H9 (cell line): ENCODE data around the gene OPHN1. TPM values are rescaled to one million over a fixed set of nuclear protein-coding genes. Genes with fewer than 3 reads are reported as not detected.

Experiments
- DNase-seq: peaks from one replicate; pipeline ENCODE4 v3.0.0-alpha.2; 2017
- H2AFZ ChIP-seq: one replicate; pipeline ENCODE4 v1.6.1; 2013; ENCODE audit warnings: mild to moderate bottlenecking, low read length, control low read depth, moderate library complexity
- H2AK5ac ChIP-seq: 2 replicates; pipeline ENCODE4 v1.6.1; 2013; ENCODE audit warnings: low read length, control low read depth, mixed read lengths; ENCODE audit not compliant: insufficient read length
- H2BK120ac ChIP-seq: one replicate; pipeline ENCODE4 v1.6.1; 2013; ENCODE audit warnings: low read depth, mild to moderate bottlenecking, low read length, control low read depth, inconsistent platforms; ENCODE audit not compliant: poor library complexity, severe bottlenecking
- H2BK12ac ChIP-seq: 2 replicates; pipeline ENCODE4 v1.6.1; 2013; ENCODE audit warnings: low read length, control low read depth, mixed read lengths, low read depth; ENCODE audit not compliant: insufficient read length
- H2BK15ac ChIP-seq: 2 replicates; pipeline ENCODE4 v1.6.1; 2013; ENCODE audit warnings: low read depth, low read length, control low read depth
- H2BK20ac ChIP-seq: one replicate; pipeline ENCODE4 v1.6.1; 2013; ENCODE audit warnings: low read depth, mild to moderate bottlenecking, low read length, control low read depth, inconsistent platforms; ENCODE audit not compliant: poor library complexity, severe bottlenecking
- H2BK5ac ChIP-seq: 2 replicates; pipeline ENCODE4 v1.6.1; 2013; ENCODE audit warnings: low read length, control low read depth, mixed read lengths; ENCODE audit not compliant: insufficient read length
- H3K14ac ChIP-seq: 2 replicates; pipeline ENCODE4 v1.6.1; 2013; ENCODE audit warnings: low read length, control low read depth; ENCODE audit not compliant: insufficient read depth
- H3K18ac ChIP-seq: 2 replicates; pipeline ENCODE4 v1.6.1; 2013; ENCODE audit warnings: low read depth, mild to moderate bottlenecking, mixed read lengths, low read length, control low read depth; ENCODE audit not compliant: insufficient read length
- H3K23ac ChIP-seq: 2 replicates; pipeline ENCODE4 v1.6.1; 2013; ENCODE audit warnings: low read length, control low read depth, mixed read lengths, low read depth; ENCODE audit not compliant: insufficient read length
- H3K23me2 ChIP-seq: 2 replicates; pipeline ENCODE4 v1.6.1; 2013; ENCODE audit warnings: low read depth, mild to moderate bottlenecking, mixed read lengths, low read length, control low read depth; ENCODE audit not compliant: insufficient read length, poor library complexity, severe bottlenecking
- H3K27ac ChIP-seq: 2 replicates; pipeline ENCODE4 v1.5.1; 2013; ENCODE audit warnings: low read length, control low read depth, mixed read lengths, low read depth; ENCODE audit not compliant: insufficient read length
- H3K27me3 ChIP-seq: 2 replicates; pipeline ENCODE4 v1.6.1; 2013; ENCODE audit warnings: low read length, control low read depth, inconsistent platforms; ENCODE audit not compliant: insufficient read depth
- H3K4ac ChIP-seq: 2 replicates; pipeline ENCODE4 v1.6.1; 2013; ENCODE audit warnings: low read depth, mild to moderate bottlenecking, control low read depth, inconsistent platforms, low read length, moderate library complexity
- H3K4me1 ChIP-seq: 2 replicates; pipeline ENCODE4 v1.6.1; 2013; ENCODE audit warnings: low read length, control low read depth, inconsistent platforms; ENCODE audit not compliant: insufficient read depth
- H3K4me2 ChIP-seq: 2 replicates; pipeline ENCODE4 v1.6.1; 2013; ENCODE audit warnings: low read length, control low read depth, mixed read lengths; ENCODE audit not compliant: insufficient read length, insufficient read depth
- H3K56ac ChIP-seq: 2 replicates; pipeline ENCODE4 v1.6.1; 2013; ENCODE audit warnings: low read depth, mild to moderate bottlenecking, mixed read lengths, low read length, control low read depth; ENCODE audit not compliant: insufficient read length
- H3K79me1 ChIP-seq: 2 replicates; pipeline ENCODE4 v1.6.1; 2013; ENCODE audit warnings: low read depth, mild to moderate bottlenecking, moderate library complexity, low read length, control low read depth, inconsistent platforms; ENCODE audit not compliant: insufficient read depth, poor library complexity, severe bottlenecking
- H3K79me2 ChIP-seq: 2 replicates; pipeline ENCODE4 v1.6.1; 2013; ENCODE audit warnings: low read length, control low read depth, inconsistent platforms; ENCODE audit not compliant: insufficient read depth
- H3K9ac ChIP-seq: 2 replicates; pipeline ENCODE4 v1.6.1; 2013; ENCODE audit warnings: low read length, control low read depth, mixed read lengths; ENCODE audit not compliant: insufficient read length; ENCODE audit errors: extremely low read depth
- H3K9me3 ChIP-seq: one replicate; pipeline ENCODE4 v1.6.1; 2013; ENCODE audit warnings: low read depth, low read length, inconsistent platforms; ENCODE audit not compliant: control insufficient read depth
- H3T11ph ChIP-seq: one replicate; pipeline ENCODE4 v1.6.1; 2013; ENCODE audit warnings: mild to moderate bottlenecking, low read length, control low read depth, inconsistent platforms
- H4K20me1 ChIP-seq: one replicate; pipeline ENCODE4 v1.6.1; 2013; ENCODE audit not compliant: control insufficient read depth, insufficient read length, insufficient read depth
- H4K5ac ChIP-seq: 2 replicates; pipeline ENCODE4 v1.6.1; 2013; ENCODE audit warnings: low read depth, mild to moderate bottlenecking, mixed read lengths, low read length, control low read depth; ENCODE audit not compliant: insufficient read length
- H4K8ac ChIP-seq: replicated peaks from 2 replicates; pipeline ENCODE4 v1.6.1; 2013; ENCODE audit warnings: low read length, control low read depth, mixed read lengths, low read depth; ENCODE audit not compliant: insufficient read length
- H4K91ac ChIP-seq: 2 replicates; pipeline ENCODE4 v1.6.1; 2013; ENCODE audit warnings: low read depth, mild to moderate bottlenecking, moderate library complexity, mixed read lengths, low read length, control low read depth; ENCODE audit not compliant: insufficient read length
- H3K27ac Mint-ChIP-seq, 3 experiments: 2 replicates in 2 of 3; 3 replicates in 1 of 3; pipeline ENCODE4 v1.8.0; 2020 to 2021; ENCODE audit warnings: mixed read lengths in 3 of 3, mild to moderate bottlenecking in 1 of 3, moderate library complexity in 1 of 3
- H3K27me3 Mint-ChIP-seq: 2 replicates; pipeline ENCODE4 v1.8.0; 2021; ENCODE audit warnings: low read depth, mild to moderate bottlenecking, moderate library complexity, mixed read lengths
- H3K36me3 Mint-ChIP-seq, 3 experiments: 2 replicates in 2 of 3; 3 replicates in 1 of 3; pipeline ENCODE4 v1.8.0; 2020 to 2021; ENCODE audit warnings: low read depth in 3 of 3, mixed read lengths in 3 of 3; ENCODE audit not compliant: insufficient read depth in 1 of 3
- H3K4me1 Mint-ChIP-seq, 2 experiments: 2 replicates each; pipeline ENCODE4 v1.8.0; 2020; ENCODE audit warnings: mixed read lengths in 2 of 2
- H3K4me3 Mint-ChIP-seq, 2 experiments: 2 replicates in 1 of 2; 3 replicates in 1 of 2; pipeline ENCODE4 v1.8.0; 2020 to 2021; ENCODE audit warnings: mild to moderate bottlenecking in 2 of 2, mixed read lengths in 2 of 2, moderate library complexity in 1 of 2
- H3K9me3 Mint-ChIP-seq, 2 experiments: 2 replicates in 1 of 2; 3 replicates in 1 of 2; pipeline ENCODE4 v1.8.0; 2020; ENCODE audit warnings: mild to moderate bottlenecking in 2 of 2, mixed read lengths in 2 of 2, moderate library complexity in 1 of 2
- WGBS: extraction: QIAGEN DNeasy Blood & Tissue Kit; methylation state at CpG from one replicate; pipeline ENCODE4 v1.1.7; 2013; ENCODE audit warnings: missing lambda C conversion rate, low lambda C conversion rate, mixed read lengths; ENCODE audit not compliant: insufficient read length; ENCODE audit errors: extremely low coverage; 5-methylcytosine and 5-hydroxymethylcytosine counted together
- total RNA-seq: library from RNA; stranded (reverse); gene quantifications from 2 replicates; pipeline ENCODE4 v1.2.1, GENCODE V29; 2021
- TF ChIP-seq, protein P1 (sequence below): fragments of 200-600 bp; sonication (generic); conservative IDR thresholded peaks from 3 replicates; pipeline ENCODE4 v1.8.0; 2021; ENCODE audit warnings: antibody characterized with exemption, mild to moderate bottlenecking

The OPHN1 gene
- total RNA-seq, 1 experiment from 2014 or later, result 1.5 TPM

DNA sequence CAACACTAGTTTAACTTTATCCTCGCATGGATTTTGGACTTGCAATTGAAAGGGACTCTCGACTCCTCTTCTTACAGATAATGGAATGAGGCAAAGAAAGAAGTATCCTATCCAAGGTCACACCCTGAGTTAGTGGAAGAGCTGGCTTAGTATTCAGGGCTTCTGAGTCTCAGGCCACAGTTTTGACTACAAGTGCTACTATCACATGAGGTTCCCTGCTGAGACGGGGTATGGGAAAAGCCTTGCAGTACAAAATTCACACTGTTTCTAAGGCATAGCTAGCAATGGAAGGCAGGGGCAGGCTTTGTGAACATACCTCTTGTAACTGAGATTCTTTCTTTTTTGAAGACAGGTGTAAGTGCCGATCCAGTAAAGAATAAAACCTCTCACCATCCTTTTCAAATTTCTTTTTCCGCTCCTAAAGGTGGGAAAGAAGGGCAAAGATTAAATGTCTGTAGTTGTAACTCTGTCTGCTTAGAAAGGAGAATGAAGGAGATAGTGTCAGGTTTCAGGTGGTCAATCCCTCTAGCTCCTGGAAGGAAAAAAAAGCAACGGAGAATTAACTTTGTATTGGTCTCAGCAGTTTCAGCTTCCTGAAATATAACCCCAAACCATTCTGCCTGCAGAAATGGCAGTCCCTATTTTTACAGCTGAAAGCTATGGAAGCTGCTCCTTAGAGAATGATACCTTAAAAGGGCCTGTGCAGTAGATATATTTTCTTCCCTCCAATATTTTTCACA, 199.0 kb downstream of the OPHN1 start:
- H2BK15ac ChIP-seq, result no peak overlapping the region
- no peak overlapping the region for H2AFZ ChIP-seq
- no peak overlapping the region for H4K91ac ChIP-seq
- TF ChIP-seq, protein P1, sequence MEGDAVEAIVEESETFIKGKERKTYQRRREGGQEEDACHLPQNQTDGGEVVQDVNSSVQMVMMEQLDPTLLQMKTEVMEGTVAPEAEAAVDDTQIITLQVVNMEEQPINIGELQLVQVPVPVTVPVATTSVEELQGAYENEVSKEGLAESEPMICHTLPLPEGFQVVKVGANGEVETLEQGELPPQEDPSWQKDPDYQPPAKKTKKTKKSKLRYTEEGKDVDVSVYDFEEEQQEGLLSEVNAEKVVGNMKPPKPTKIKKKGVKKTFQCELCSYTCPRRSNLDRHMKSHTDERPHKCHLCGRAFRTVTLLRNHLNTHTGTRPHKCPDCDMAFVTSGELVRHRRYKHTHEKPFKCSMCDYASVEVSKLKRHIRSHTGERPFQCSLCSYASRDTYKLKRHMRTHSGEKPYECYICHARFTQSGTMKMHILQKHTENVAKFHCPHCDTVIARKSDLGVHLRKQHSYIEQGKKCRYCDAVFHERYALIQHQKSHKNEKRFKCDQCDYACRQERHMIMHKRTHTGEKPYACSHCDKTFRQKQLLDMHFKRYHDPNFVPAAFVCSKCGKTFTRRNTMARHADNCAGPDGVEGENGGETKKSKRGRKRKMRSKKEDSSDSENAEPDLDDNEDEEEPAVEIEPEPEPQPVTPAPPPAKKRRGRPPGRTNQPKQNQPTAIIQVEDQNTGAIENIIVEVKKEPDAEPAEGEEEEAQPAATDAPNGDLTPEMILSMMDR, result no peak
- no peak overlapping the region for H3K23ac ChIP-seq
- no peak overlapping the region for H3K56ac ChIP-seq
- no peak overlapping the region for H2BK5ac ChIP-seq
- H3K9me3 ChIP-seq, result peaks cover 4% of the 10 kb centered on the region
- H3K79me2 ChIP-seq, result no peaks in the 10 kb centered on the region
- no peaks in the 10 kb centered on the region for H3K23me2 ChIP-seq
- peak overlapping the region in 2 of 3 experiments; percentile 33 to 72; a peak in 3 of 7 replicates for H3K27ac Mint-ChIP-seq
- no peak overlapping the region for H3K4me3 Mint-ChIP-seq
- H3K27me3 Mint-ChIP-seq, result no peaks in the 10 kb centered on the region
- H3K9me3 Mint-ChIP-seq, result peaks cover 54 to 69% of the 10 kb centered on the region in 2 experiments
- peaks cover 0 to 6% (median 0%) of the 10 kb centered on the region in 3 experiments; a peak in 2 of 7 replicates for H3K36me3 Mint-ChIP-seq
- H3K4ac ChIP-seq, result no peak overlapping the region
- no peak overlapping the region for H3K9ac ChIP-seq
- no peaks in the 10 kb centered on the region for H3K79me1 ChIP-seq
- WGBS, result no CpG with 5 or more reads among the region's 6 CpGs
- no peak overlapping the region for H2BK20ac ChIP-seq
- H2BK120ac ChIP-seq, result no peak overlapping the region
- H4K5ac ChIP-seq, result no peak overlapping the region
- H2BK12ac ChIP-seq, result no peak overlapping the region
- no peak overlapping the region for H3K4me2 ChIP-seq
- no peak overlapping the region for H2AK5ac ChIP-seq
- DNase-seq, result peak; percentile 26
- H3K27ac ChIP-seq, result no peak overlapping the region
- no peaks in the 10 kb centered on the region; the same call in 1 of the 2 replicates for H3K4me1 ChIP-seq
- H3K4me1 Mint-ChIP-seq, result peaks cover 11 to 13% of the 10 kb centered on the region in 2 experiments
- H3K14ac ChIP-seq, result no peak overlapping the region
- no peak overlapping the region for H3T11ph ChIP-seq
- H4K8ac ChIP-seq, result no peak overlapping the region
- no peaks in the 10 kb centered on the region for H4K20me1 ChIP-seq
- no peaks in the 10 kb centered on the region for H3K27me3 ChIP-seq
- H3K18ac ChIP-seq, result no peak overlapping the region
